SK-N-SH treated with all-trans-retinoic acid at 6 μM for 48 hours (cell line): ENCODE data around the gene ANLN.

Experiments used
- ATAC-seq: fragments of 200-7000 bp; cut with Tn5 transposase; 3 replicates; pipeline ENCODE4 v1.9.1; 2020; ENCODE audit warnings: mild to moderate bottlenecking, moderate library complexity
- ARNTL ChIP-seq: fragments of 450-650 bp; formaldehyde crosslinking; IDR thresholded peaks from 2 replicates; pipeline ENCODE4 v1.5.0; 2020; ENCODE audit warnings: low read depth, mild to moderate bottlenecking, moderate library complexity, borderline replicate concordance
- BACH2 ChIP-seq: fragments of 250-450 bp; sonication (Bioruptor Pico); IDR thresholded peaks from 2 replicates; pipeline ENCODE4 v1.9.0; 2021; ENCODE audit warnings: mild to moderate bottlenecking, borderline replicate concordance
- CREB5 ChIP-seq: fragments of 250-450 bp; sonication (Bioruptor Pico); IDR thresholded peaks from 2 replicates; pipeline ENCODE4 v1.5.1; 2020; ENCODE audit warnings: low read depth, mild to moderate bottlenecking, moderate library complexity
- CSDC2 ChIP-seq: fragments of 250-450 bp; sonication (Bioruptor Pico); IDR thresholded peaks from 2 replicates; pipeline ENCODE4 v1.5.0; 2020; ENCODE audit warnings: mild to moderate bottlenecking, moderate library complexity
- CSRNP3 ChIP-seq: fragments of 250-450 bp; sonication (Bioruptor Pico); IDR thresholded peaks from 2 replicates; pipeline ENCODE4 v1.5.1; 2021; ENCODE audit warnings: mild to moderate bottlenecking, moderate library complexity
- ESRRG ChIP-seq: fragments of 250-450 bp; sonication (Bioruptor Pico); IDR thresholded peaks from 2 replicates; pipeline ENCODE4 v1.6.1; 2021; ENCODE audit warnings: mild to moderate bottlenecking
- GLIS3 ChIP-seq: fragments of 250-450 bp; sonication (Bioruptor Pico); IDR thresholded peaks from 2 replicates; pipeline ENCODE4 v1.5.0; 2020; ENCODE audit warnings: mild to moderate bottlenecking, moderate library complexity
- ISL1 ChIP-seq: fragments of 250-450 bp; sonication (Bioruptor Pico); IDR thresholded peaks from 2 replicates; pipeline ENCODE4 v2.1.2; 2022; ENCODE audit warnings: mild to moderate bottlenecking, moderate library complexity
- OSR1 ChIP-seq: fragments of 250-450 bp; sonication (Bioruptor Pico); IDR thresholded peaks from 2 replicates; pipeline ENCODE4 v1.8.0; 2022; ENCODE audit warnings: moderate library complexity, mild to moderate bottlenecking, inconsistent platforms
- PATZ1 ChIP-seq: fragments of 250-450 bp; sonication (Bioruptor Pico); IDR thresholded peaks from 2 replicates; pipeline ENCODE4 v1.8.0; 2020; ENCODE audit warnings: mild to moderate bottlenecking, moderate library complexity, borderline replicate concordance
- PPARA ChIP-seq: fragments of 250-450 bp; sonication (Bioruptor Pico); IDR thresholded peaks from 2 replicates; pipeline ENCODE4 v1.5.0; 2020; ENCODE audit warnings: mild to moderate bottlenecking, borderline replicate concordance
- RARB ChIP-seq: fragments of 250-450 bp; sonication (Bioruptor Pico); IDR thresholded peaks from 2 replicates; pipeline ENCODE4 v1.8.0; 2021; ENCODE audit warnings: mild to moderate bottlenecking, moderate library complexity
- SNAI2 ChIP-seq: fragments of 250-450 bp; sonication (Bioruptor Pico); IDR thresholded peaks from 2 replicates; pipeline ENCODE4 v1.5.0; 2020; ENCODE audit warnings: mild to moderate bottlenecking, moderate library complexity
- TCF4 ChIP-seq: fragments of 250-450 bp; sonication (Bioruptor Pico); IDR thresholded peaks from 2 replicates; pipeline ENCODE4 v1.8.0; 2021; ENCODE audit warnings: mild to moderate bottlenecking, moderate library complexity, borderline replicate concordance
- TOX ChIP-seq: fragments of 250-450 bp; sonication (Bioruptor Pico); IDR thresholded peaks from 2 replicates; pipeline ENCODE4 v1.8.0; 2021; ENCODE audit warnings: mild to moderate bottlenecking, moderate library complexity, borderline replicate concordance
- TSHZ2 ChIP-seq: fragments of 250-450 bp; sonication (Bioruptor Pico); IDR thresholded peaks from 2 replicates; pipeline ENCODE4 v1.5.0; 2020; ENCODE audit warnings: mild to moderate bottlenecking, moderate library complexity
- ZC3H10 ChIP-seq: fragments of 250-450 bp; sonication (Bioruptor Pico); IDR thresholded peaks from 2 replicates; pipeline ENCODE4 v1.5.1; 2021; ENCODE audit warnings: mild to moderate bottlenecking, moderate library complexity
- ZFP3 ChIP-seq: fragments of 250-450 bp; sonication (Bioruptor Pico); IDR thresholded peaks from 2 replicates; pipeline ENCODE4 v1.5.0; 2020; ENCODE audit warnings: mild to moderate bottlenecking, moderate library complexity
- ZFP30 ChIP-seq: fragments of 450-650 bp; formaldehyde crosslinking; IDR thresholded peaks from 2 replicates; pipeline ENCODE4 v1.5.0; 2022; ENCODE audit warnings: mild to moderate bottlenecking, moderate library complexity
- ZNF565 ChIP-seq: fragments of 450-650 bp; formaldehyde crosslinking; conservative IDR thresholded peaks from 2 replicates; pipeline ENCODE4 v1.5.0; 2020; ENCODE audit warnings: low read depth, mild to moderate bottlenecking, moderate library complexity
- ZNF8 ChIP-seq: fragments of 450-650 bp; formaldehyde crosslinking; IDR thresholded peaks from 2 replicates; pipeline ENCODE4 v1.5.0; 2020; ENCODE audit warnings: mild to moderate bottlenecking, moderate library complexity

The ANLN gene

GRCh38 chr7:36448781-36449379, 59.2 kb downstream of the ANLN start:
- ATAC-seq: peak; percentile 72
- TF ChIP-seq TOX (CRISPR knock-in tag) (no peak), CREB5 (CRISPR knock-in tag) (no peak), SNAI2 (no peak), ZNF565 (no peak), ZC3H10 (CRISPR knock-in tag) (0 out of 2 replicates have a peak, but pooled peaks have one; percentile 28), ISL1 (CRISPR knock-in tag) (0 out of 2 replicates have a peak, but pooled peaks have one; percentile 5), TCF4 (no peak), ESRRG (CRISPR knock-in tag) (no peak), OSR1 (CRISPR knock-in tag) (no peak), ZNF8 (CRISPR knock-in tag) (no peak), GLIS3 (CRISPR knock-in tag) (no peak), PATZ1 (no peak), ZFP3 (CRISPR knock-in tag) (no peak)

- no peak for TF ChIP-seq CSDC2 (CRISPR knock-in tag)
- TF ChIP-seq RARB (CRISPR knock-in tag): no peak
- no peak for TF ChIP-seq ZNF565
- TF ChIP-seq CSRNP3 (CRISPR knock-in tag): no peak
- no peak for TF ChIP-seq ZFP30
- no peak for TF ChIP-seq CREB5 (CRISPR knock-in tag)
- TF ChIP-seq SNAI2: no peak
- no peak for TF ChIP-seq TSHZ2 (CRISPR knock-in tag)
- TF ChIP-seq BACH2 (CRISPR knock-in tag): no peak
- TF ChIP-seq PATZ1: no peak
- no peak for TF ChIP-seq ZC3H10 (CRISPR knock-in tag)
- TF ChIP-seq ISL1 (CRISPR knock-in tag): no peak
- TF ChIP-seq PPARA (CRISPR knock-in tag): no peak
- TF ChIP-seq GLIS3 (CRISPR knock-in tag): no peak
- TF ChIP-seq ZFP3 (CRISPR knock-in tag): no peak
- TF ChIP-seq ZNF8 (CRISPR knock-in tag): no peak
- TF ChIP-seq ESRRG (CRISPR knock-in tag): no peak
- TF ChIP-seq ARNTL: no peak
- no peak for TF ChIP-seq TCF4
- no peak for ATAC-seq
These were observed 60.0 kb downstream of the ANLN start for GRCh38 chr7:36449685-36450084.
